ENCODE results near the gene CCDC192.

CCDC192 gene

DNA sequence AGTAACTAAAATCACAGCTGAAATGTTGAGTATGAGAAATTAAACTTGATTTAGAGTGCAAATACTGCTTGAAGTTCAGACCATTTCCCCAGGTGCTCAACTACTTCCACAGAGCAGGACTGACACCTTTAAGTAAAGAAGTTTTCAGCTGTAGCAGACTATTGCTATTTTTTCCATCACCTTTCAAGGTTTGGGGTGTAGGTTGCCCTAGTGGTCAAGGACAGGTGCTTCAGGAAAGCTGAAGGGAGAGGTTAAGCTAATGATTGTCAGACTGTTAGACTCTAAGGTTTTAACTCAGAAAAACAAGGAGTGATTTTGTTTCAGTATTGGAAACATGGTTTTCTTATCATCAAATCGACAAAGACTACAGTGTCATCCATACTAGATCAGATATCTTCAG is 162.1 kb downstream of the CCDC192 start:
- Histone ChIP-seq H3K27me3 (ENCODE audit: insufficient read depth, low read depth) (no peaks in the 10 kb centered on the region), H2AFZ (ENCODE audit: low read depth) (no peak overlapping the region), H3K4me1 (ENCODE audit: low read depth, poor library complexity, severe bottlenecking) (no peaks in the 10 kb centered on the region), H3K27ac (no peak overlapping the region), H3K9ac (no peak overlapping the region), H3K36me3 (ENCODE audit: insufficient read depth) (no peaks in the 10 kb centered on the region), H3K4me2 (no peak overlapping the region), H3K79me2 (ENCODE audit: insufficient read depth, low read depth) (no peaks in the 10 kb centered on the region), H4K20me1 (ENCODE audit: insufficient read depth) (no peaks in the 10 kb centered on the region), H3K4me3 (IDR thresholded peaks at IDR 0.05; ENCODE audit: insufficient read depth, low read depth, low read length) (no peak overlapping the region)
- TF ChIP-seq, protein P1, sequence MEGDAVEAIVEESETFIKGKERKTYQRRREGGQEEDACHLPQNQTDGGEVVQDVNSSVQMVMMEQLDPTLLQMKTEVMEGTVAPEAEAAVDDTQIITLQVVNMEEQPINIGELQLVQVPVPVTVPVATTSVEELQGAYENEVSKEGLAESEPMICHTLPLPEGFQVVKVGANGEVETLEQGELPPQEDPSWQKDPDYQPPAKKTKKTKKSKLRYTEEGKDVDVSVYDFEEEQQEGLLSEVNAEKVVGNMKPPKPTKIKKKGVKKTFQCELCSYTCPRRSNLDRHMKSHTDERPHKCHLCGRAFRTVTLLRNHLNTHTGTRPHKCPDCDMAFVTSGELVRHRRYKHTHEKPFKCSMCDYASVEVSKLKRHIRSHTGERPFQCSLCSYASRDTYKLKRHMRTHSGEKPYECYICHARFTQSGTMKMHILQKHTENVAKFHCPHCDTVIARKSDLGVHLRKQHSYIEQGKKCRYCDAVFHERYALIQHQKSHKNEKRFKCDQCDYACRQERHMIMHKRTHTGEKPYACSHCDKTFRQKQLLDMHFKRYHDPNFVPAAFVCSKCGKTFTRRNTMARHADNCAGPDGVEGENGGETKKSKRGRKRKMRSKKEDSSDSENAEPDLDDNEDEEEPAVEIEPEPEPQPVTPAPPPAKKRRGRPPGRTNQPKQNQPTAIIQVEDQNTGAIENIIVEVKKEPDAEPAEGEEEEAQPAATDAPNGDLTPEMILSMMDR (conservative IDR thresholded peaks at IDR 0.05; ENCODE audit: low read depth, low read length) = no peak

DNA sequence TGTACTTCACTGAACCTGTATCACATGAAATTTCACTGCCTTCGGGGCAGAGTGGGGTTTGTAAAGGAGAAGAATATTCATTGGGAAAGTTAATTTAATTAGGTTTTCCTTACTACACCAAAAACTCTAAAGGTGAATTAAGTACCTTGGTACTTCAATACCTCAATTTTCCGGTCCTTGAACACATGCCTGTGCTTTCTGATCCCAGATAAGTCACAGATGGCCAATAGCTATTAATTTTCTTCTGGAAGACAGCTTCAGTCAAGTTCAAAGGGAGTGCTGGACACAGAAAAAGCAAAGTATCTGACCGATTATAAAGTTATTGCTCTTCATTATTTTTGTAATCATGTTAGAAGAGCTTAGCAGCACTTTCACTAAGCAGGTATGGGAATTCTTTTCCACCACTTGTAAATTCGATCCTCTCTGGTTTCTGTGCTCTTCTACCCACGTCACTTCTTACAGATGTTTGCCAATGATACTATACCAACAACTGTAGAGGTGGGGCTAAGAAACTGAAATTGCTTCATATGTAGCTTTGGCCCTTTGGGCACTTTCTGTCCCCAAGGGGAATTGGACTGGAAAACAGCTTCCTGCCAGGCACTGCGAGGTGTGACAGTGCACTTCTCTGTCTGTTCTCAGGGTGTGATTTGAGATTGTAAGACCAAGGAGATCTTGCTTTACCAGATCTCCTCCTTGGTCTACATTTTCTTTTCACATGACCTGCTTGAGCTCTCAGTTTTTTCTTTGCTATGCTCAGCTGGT is 164.0 kb downstream of the CCDC192 start:
- H4K20me1 ChIP-seq (ENCODE audit: insufficient read depth) = no peaks in the 10 kb centered on the region
- H3K4me2 ChIP-seq = no peak overlapping the region

DNA sequence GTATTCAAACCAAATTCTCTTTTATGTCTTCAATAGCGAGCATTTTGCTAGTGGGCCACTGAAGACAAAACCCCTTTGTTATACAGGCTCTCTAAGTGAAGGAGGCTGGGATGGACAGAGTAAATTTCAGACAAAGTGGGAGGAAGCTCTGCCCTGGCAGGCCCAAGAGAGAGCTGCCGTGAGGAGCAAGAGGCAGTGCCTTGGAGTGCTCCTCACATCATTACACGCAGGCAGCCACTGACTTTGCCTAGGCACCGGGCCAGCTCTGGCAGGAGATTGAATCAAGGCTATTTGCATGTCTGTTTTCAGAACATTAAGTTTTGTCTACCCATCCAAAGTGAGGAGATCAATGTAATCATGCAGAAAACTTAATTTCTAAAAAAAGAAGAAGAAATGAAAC is 167.7 kb downstream of the CCDC192 start:
- Histone ChIP-seq H3K4me1 (ENCODE audit: low read depth, poor library complexity, severe bottlenecking) (peaks cover 7% of the 10 kb centered on the region), H3K4me3 (IDR thresholded peaks at IDR 0.05; ENCODE audit: insufficient read depth, low read depth, low read length) (no peak overlapping the region), H4K20me1 (ENCODE audit: insufficient read depth) (no peaks in the 10 kb centered on the region), H2AFZ (ENCODE audit: low read depth) (no peak overlapping the region), H3K9ac (no peak overlapping the region), H3K79me2 (ENCODE audit: insufficient read depth, low read depth) (no peaks in the 10 kb centered on the region), H3K36me3 (ENCODE audit: insufficient read depth) (no peaks in the 10 kb centered on the region), H3K27ac (no peak overlapping the region), H3K4me2 (no peak overlapping the region), H3K27me3 (ENCODE audit: insufficient read depth, low read depth) (no peaks in the 10 kb centered on the region)
- TF ChIP-seq, protein P1 (conservative IDR thresholded peaks at IDR 0.05; ENCODE audit: low read depth, low read length) = no peak

More for the DNA sequence above, 164.0 kb downstream of the CCDC192 start:
- no peaks in the 10 kb centered on the region for H3K4me1 ChIP-seq (ENCODE audit: low read depth, poor library complexity, severe bottlenecking)
- TF ChIP-seq, protein P1 (conservative IDR thresholded peaks at IDR 0.05; ENCODE audit: low read depth, low read length) = no peak
- H2AFZ ChIP-seq (ENCODE audit: low read depth) = no peak overlapping the region
- no peak overlapping the region for H3K27ac ChIP-seq
- no peaks in the 10 kb centered on the region for H3K27me3 ChIP-seq (ENCODE audit: insufficient read depth, low read depth)
- H3K36me3 ChIP-seq (ENCODE audit: insufficient read depth) = no peaks in the 10 kb centered on the region
- H3K4me3 ChIP-seq (IDR thresholded peaks at IDR 0.05; ENCODE audit: insufficient read depth, low read depth, low read length) = no peak overlapping the region
- no peaks in the 10 kb centered on the region for H3K79me2 ChIP-seq (ENCODE audit: insufficient read depth, low read depth)
- no peak overlapping the region for H3K9ac ChIP-seq

DNA sequence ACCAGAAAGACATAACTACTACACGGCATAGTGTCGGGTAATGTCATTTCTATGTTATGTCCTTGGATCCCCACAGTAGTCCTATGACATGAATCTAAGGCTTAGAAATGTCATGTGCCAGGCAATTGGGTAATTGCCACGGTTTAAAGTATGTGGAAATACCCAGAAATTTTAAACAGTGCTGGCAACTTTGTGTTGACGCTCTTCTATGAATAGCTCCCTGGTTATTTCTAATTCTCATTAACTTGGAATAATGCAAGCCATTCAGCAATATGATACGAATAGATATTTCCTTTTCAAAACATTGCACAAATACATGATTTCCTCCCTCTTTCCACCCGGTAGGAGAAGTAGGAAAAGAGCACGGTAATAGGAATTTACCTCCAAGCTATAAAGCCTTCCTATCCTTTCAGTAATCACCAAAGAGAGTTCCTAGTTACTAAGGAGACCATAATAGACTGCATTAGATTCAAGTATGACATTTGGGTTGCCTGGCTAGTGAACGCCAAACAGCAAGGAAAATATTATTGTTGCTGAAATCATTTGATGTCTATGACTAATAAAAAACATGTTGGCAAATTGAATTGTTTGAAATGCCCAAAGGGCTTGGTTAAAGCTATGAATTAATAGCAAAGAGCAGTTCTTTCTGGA is 168.4 kb downstream of the CCDC192 start:
- TF ChIP-seq, protein P1 (conservative IDR thresholded peaks at IDR 0.05; ENCODE audit: low read depth, low read length) = no peak
- Histone ChIP-seq H3K27me3 (ENCODE audit: insufficient read depth, low read depth) (no peaks in the 10 kb centered on the region), H3K4me3 (IDR thresholded peaks at IDR 0.05; ENCODE audit: insufficient read depth, low read depth, low read length) (no peak overlapping the region), H3K4me2 (no peak overlapping the region), H3K27ac (no peak overlapping the region), H3K9ac (no peak overlapping the region), H3K79me2 (ENCODE audit: insufficient read depth, low read depth) (no peaks in the 10 kb centered on the region), H3K36me3 (ENCODE audit: insufficient read depth) (no peaks in the 10 kb centered on the region), H4K20me1 (ENCODE audit: insufficient read depth) (no peaks in the 10 kb centered on the region), H2AFZ (ENCODE audit: low read depth) (no peak overlapping the region), H3K4me1 (ENCODE audit: low read depth, poor library complexity, severe bottlenecking) (peaks cover 14% of the 10 kb centered on the region)

Measured in KMS-11 (cell line).